GM18907 (cell line): ENCODE data around the gene SIL1.

ENCODE experiments used
- ATAC-seq: cut with Tn5 transposase; IDR thresholded peaks from one replicate; pipeline ENCODE4 v1.9.1; 2021; ENCODE audit warnings: mild to moderate bottlenecking, moderate library complexity; ENCODE audit not compliant: unreplicated experiment

Gene SIL1

GRCh38 chr5:138986186-138986800, 211.9 kb downstream of the SIL1 start:
- no peak for ATAC-seq

- no peak for ATAC-seq
These were observed 212.5 kb downstream of the SIL1 start for GRCh38 chr5:138985683-138986082.

- ATAC-seq: no peak
These were observed 212.9 kb downstream of the SIL1 start for GRCh38 chr5:138985256-138985655.

DNA sequence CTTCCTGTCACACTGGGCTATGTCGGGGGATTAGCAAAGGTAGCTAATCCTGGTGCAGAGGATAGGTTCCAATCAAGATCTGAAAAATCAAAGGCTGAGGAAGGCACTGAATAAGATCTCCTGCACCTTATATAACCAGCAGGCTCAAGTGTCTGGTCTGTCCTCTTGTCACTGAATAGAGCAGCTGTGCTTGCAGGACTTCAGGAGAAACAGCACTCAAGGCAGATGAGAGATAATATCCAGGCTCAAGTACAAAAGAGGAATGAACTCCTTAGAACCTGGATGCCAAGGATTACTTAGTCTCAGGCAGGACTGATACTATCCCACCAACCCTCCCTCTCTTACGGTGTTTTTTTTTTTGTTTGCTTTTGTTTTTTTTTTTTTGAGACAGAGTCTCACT, 214.2 kb downstream of the SIL1 start:
- no peak for ATAC-seq

DNA sequence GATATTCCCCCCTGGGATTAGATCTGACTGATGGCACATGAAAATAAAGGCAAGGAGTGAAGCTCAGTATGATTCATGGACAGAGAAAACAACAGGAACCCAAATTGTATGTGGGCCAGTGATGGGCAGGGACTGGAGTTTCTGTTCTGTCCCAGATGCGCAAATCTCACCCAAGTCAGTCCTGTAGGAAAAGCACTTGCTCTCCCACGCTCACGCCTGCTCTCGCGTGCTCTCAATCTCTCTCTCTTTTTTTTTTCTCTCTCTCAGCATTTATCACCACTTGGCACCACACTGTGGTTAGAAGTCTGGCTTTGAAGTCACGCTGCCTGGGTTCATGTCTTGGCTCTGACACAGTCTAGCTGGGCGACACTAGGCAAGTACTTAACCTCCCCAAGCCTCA, 216.6 kb downstream of the SIL1 start:
- ATAC-seq: no peak

GRCh38 chr5:138981131-138981530, 217.0 kb downstream of the SIL1 start:
- no peak for ATAC-seq

DNA sequence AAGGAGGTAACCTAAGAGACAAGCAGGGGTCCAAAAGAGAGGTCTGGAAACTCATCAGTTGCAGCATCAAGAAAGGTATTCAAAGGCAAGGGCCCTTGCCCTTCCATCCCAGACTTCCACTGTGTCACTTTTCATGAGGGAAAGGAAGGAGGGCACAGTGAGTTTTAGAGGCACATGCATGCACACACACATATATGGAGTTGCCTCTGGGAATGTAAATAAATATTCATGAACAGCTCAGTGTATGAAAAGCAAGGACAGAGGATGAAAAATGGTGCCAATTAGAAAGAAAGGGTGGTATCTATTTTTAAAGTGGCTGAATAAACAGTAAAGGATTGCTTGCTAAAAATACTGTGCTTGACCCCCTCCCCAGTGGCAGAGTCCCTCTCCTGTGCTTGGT, 217.7 kb downstream of the SIL1 start:
- no peak for ATAC-seq

DNA sequence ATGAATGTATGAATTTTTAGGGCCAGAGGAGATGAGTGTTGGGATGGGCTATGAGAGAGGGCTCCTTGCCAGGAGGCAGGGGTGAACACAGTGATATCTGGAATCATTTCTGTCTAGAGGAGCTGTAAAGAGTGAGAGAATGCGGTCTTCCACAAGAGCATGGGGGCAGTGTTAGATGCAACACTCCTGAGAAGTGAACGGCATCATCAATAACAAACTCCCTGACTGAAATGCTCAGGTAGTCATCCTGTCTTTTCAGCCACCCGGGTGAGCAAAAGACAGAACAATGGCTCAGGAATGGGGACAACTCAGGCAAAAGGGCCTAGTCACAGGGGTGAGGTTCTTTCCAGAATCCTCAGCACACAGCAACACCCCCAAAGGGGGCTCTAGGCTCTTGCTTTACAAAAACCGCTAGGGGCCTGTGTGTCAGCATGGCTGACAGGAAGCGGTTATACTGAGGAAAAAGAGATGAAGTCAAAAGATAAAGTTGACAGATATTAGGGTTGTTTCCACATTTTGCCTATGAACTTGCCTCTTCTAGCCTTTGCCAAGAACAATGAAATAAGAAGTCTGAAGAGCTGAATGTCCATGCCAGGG, 218.4 kb downstream of the SIL1 start:
- ATAC-seq: no peak

DNA sequence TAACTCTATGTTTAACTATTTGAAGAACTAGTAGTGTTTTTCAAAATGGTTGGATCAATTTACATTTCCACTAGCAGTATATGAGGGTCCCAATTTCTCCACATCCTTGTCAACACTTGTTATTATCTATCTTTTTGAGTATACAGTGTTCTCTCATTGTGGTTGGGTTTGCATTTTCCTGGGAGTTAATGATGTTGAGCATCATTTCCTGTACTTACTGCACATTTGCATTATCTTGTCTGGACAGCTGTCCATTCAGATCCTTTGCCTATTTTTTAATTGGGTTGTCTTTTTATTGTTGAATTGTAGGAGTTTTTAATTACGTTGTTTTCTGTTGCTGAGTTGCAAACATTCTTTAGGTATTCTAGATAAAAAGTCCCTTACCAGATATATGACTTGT, 219.6 kb downstream of the SIL1 start:
- no peak for ATAC-seq

- ATAC-seq: no peak
These were observed 220.1 kb downstream of the SIL1 start for GRCh38 chr5:138978080-138978479.

GRCh38 chr5:138975098-138975847, 222.9 kb downstream of the SIL1 start:
- ATAC-seq: no peak

DNA sequence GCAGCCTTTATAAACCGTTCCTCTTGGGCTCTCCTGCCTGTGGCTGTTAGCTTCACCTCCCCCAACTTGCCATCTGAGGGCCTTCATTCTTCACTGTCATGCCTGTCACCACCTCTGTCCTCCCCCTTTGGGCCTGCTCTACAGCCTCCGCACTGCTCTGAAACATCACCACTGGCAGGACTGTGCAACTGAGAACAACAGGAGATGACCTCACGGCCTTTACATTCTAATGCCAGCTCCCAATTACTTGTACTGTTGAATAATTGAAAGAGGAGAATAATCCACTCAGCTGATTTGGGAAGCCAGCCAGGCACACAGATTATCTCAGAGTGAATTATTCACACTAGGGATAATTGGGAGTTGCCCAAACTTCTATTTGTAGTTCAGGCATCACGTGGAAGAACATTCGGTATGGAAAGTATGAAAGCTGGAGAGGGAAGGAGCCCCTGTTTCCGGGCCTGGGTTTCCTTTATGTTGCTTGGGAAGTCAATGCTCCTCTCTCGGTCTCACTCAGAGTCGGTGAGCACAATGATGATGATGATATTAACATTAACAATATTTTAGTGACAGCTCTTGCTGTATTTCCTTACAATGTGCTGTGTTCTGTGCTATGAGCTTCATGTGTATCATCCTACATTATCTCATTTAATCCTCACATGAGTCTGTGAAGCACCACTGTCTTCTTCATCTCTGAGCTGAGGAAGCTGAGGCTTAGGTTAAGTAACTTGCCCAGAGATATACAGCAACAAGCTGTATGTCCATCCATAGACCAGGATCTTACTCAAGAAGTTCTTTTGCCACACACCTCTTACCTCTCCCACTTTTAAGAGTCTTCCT, 223.7 kb downstream of the SIL1 start:
- no peak for ATAC-seq

- no peak for ATAC-seq
These were observed 225.3 kb downstream of the SIL1 start for GRCh38 chr5:138972836-138973235.

GRCh38 chr5:138972230-138972629, 225.9 kb downstream of the SIL1 start:
- ATAC-seq: no peak

DNA sequence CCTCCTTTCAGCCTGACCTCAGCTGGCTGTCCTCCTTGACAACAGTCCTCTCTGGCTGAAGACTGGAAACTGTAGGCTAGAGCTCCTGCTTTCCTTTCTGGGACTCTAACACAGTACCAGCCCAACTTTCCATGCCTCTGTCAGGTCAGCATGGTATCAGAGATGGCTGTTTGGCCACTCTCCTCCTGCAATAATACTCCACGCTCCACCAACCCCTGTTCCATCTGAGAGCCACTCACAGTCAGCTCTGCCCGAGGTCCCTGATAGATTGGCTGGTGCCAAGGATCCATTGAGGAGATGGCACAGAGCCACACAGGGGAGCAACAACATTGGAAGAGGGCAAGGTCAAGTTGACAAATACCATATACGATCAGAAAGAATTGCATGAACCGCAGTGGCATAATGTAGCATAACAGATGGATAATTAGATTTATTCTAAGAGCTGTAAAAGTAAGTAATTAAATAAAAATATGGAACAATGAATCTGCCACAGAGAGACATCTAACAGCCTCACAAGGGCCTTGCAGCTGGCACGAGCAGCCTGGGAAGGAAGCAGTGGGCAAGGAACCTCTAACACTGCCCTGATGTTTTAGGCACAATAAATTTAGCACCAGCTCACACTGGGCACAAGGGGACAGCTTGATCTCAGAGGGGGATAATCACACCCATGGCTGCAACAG, 228.7 kb downstream of the SIL1 start:
- no peak for ATAC-seq

GRCh38 chr5:138968601-138969000, 229.6 kb downstream of the SIL1 start:
- ATAC-seq: no peak

- no peak for ATAC-seq
These were observed 230.2 kb downstream of the SIL1 start for GRCh38 chr5:138967791-138968448.

DNA sequence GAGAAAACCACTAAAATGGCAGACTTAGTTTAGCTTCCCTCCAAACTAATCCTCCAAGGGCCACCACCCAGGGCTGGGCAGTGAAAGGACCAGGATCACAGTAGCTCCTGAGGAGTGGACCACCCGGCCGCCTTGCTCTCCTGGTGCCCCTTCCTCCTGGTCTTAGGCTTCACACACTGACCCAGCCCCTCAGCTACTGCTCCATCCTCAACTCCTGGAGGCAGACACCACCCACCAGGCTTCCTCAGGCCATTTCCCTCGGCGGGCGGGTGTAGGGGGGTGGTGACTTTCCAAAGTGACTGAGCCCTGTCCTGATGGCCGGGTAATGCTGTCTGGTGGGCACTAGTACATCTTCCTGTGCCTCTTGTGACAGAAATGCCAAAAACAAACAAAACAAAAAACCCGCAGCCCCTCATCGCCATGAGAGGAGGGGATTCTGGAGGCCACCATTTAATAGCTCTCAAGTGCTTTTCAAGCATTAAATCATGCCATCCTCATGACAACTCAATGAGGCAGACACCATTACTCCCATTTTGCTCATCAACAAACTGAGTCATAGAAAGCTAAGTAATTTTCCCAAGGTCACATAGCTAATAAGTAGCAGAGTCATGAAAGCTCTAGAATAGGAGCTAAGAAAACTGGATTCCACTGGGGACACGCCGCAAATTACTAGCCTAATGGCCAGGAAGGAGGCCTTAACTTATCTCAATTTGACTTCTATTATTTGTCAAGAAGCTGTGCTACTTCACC, 231.8 kb downstream of the SIL1 start:
- ATAC-seq: no peak

DNA sequence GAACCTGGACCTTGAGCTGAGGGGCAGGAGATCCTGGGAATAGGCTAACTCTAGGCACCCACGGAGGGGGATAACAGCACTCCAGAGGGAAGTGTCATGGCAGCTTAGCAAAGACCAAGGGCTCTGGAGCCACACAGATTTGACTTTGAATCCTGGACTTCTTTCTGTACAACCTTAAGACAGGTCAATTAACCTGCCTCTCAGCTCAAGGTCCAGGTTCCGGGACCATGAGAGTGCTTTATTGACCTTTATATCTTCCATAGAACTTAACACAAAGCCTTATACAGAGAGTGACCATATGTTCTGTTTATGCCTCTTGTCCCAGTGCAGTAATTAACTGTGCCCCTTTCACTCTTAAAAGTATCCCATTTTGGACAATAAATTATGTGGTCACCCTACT, 232.5 kb downstream of the SIL1 start:
- no peak for ATAC-seq
